GM12892 (cell line): Measurements from ENCODE around the gene FST.

Experiments
- POLR2A ChIP-seq: IDR thresholded peaks from 2 replicates; pipeline ENCODE4 v1.6.1; 2011; ENCODE audit warnings: low read depth, low read length, control low read depth
- POLR2AphosphoS5 ChIP-seq: IDR thresholded peaks from 2 replicates; pipeline ENCODE4 v1.6.1; 2011; ENCODE audit warnings: low read depth, low read length, control low read depth
- TAF1 ChIP-seq: IDR thresholded peaks from 2 replicates; pipeline ENCODE4 v1.6.1; 2011; ENCODE audit warnings: low read depth, mild to moderate bottlenecking, control low read depth, low read length, borderline replicate concordance

DNA sequence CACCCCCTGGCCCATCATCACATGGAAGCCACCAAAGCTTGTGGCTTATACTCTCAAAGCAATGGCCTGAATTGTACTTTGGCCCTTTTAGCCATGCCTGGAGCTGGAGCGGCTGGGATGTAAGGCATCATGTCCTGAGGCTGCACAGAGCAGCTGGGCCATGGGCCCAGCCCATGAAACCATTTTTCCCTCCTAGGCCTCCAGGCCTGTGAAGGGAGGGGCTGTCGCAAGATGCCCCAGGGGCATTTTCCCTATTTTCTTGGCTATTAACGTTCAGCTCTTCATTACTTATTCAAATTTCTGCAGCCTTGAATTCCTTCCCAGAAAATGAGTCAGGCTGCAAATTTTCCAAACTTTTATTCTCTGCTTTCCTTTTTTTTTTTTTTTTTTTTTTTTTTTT is 27.7 kb downstream of the FST start:
- TF ChIP-seq POLR2A (no peak), POLR2AphosphoS5 (no peak), TAF1 (no peak)
